Neural cell (in vitro differentiated cells): ENCODE measurements around the gene NOMO2.

Experiments
- CTCF ChIP-seq: fragments of 450-650 bp; IDR thresholded peaks from 2 replicates; pipeline ENCODE4 v1.5.1; 2014; ENCODE audit warnings: antibody characterized with exemption, mild to moderate bottlenecking, moderate library complexity; ENCODE audit not compliant: poor library complexity, severe bottlenecking
- EP300 ChIP-seq: fragments of 450-650 bp; conservative IDR thresholded peaks from 2 replicates; pipeline ENCODE4 v1.6.1; 2014; ENCODE audit warnings: antibody characterized with exemption, mild to moderate bottlenecking, moderate library complexity; ENCODE audit not compliant: poor library complexity, severe bottlenecking
- EZH2 ChIP-seq: fragments of 200-600, 300-800 bp; shearing (Covaris generic), sonication (generic); IDR thresholded peaks from 2 replicates; pipeline ENCODE4 v1.6.1; 2014; ENCODE audit warnings: antibody characterized with exemption, low read length, borderline replicate concordance, mild to moderate bottlenecking; ENCODE audit not compliant: insufficient read depth, poor library complexity, severe bottlenecking
- MXI1 ChIP-seq: fragments of 450-650 bp; conservative IDR thresholded peaks from 2 replicates; pipeline ENCODE4 v1.6.1; 2014; ENCODE audit warnings: antibody characterized with exemption, mild to moderate bottlenecking; ENCODE audit not compliant: poor library complexity, severe bottlenecking
- POLR2AphosphoS5 ChIP-seq: IDR thresholded peaks from 2 replicates; pipeline ENCODE4 v1.6.1; 2012
- RAD21 ChIP-seq: fragments of 450-650 bp; conservative IDR thresholded peaks from 2 replicates; pipeline ENCODE4 v1.6.1; 2014; ENCODE audit warnings: antibody characterized with exemption, mild to moderate bottlenecking, moderate library complexity
- REST ChIP-seq: IDR thresholded peaks from 2 replicates; pipeline ENCODE4 v1.6.1; 2012; ENCODE audit warnings: borderline replicate concordance

- TF ChIP-seq EZH2 = no peak
- no peak for TF ChIP-seq CTCF
- TF ChIP-seq MXI1 = no peak
- TF ChIP-seq REST = no peak
- no peak for TF ChIP-seq EP300
- no peak for TF ChIP-seq RAD21
- TF ChIP-seq POLR2AphosphoS5 = no peak
Observed at GRCh38 chr16:18582902-18583301, 21.0 kb upstream of the NOMO2 start.
